Measurements from ENCODE around the gene FCHSD2.

Gene FCHSD2

GRCh38 chr11:72872012-72872411 lies 270.1 kb downstream of the FCHSD2 start:
- no peak overlapping the region for H3K4me2 ChIP-seq (ENCODE audit: insufficient read depth, low read length)
- H3K9ac ChIP-seq (ENCODE audit: low read depth, low read length) = no peak overlapping the region
- peaks cover 16% of the 10 kb centered on the region; the same call in 1 of the 2 replicates for H3K36me3 ChIP-seq (ENCODE audit: insufficient read depth, low read length)
- no peak overlapping the region for H2AFZ ChIP-seq (ENCODE audit: low read depth, low read length)
- DNase-seq (no peak), ATAC-seq (ENCODE audit: insufficient read depth, low read depth) (no peak)
- H3K27me3 ChIP-seq (ENCODE audit: insufficient read depth, low read length, poor library complexity) = no peaks in the 10 kb centered on the region
- no peaks in the 10 kb centered on the region for H3K79me2 ChIP-seq (ENCODE audit: insufficient read depth, low read length)
- H4K20me1 ChIP-seq (ENCODE audit: insufficient read depth, low read length) = no peaks in the 10 kb centered on the region
- no peak overlapping the region for H3K27ac ChIP-seq (ENCODE audit: low read length)
- H3K4me1 ChIP-seq (ENCODE audit: insufficient read depth, low read length) = no peaks in the 10 kb centered on the region
- H3K9me3 ChIP-seq (ENCODE audit: insufficient read depth, low read length, severe bottlenecking) = no peaks in the 10 kb centered on the region
- TF ChIP-seq CTCF (IDR thresholded peaks at IDR 0.05; ENCODE audit: borderline replicate concordance, extremely low read depth, low read length, poor library complexity, severe bottlenecking) (no peak), EZH2 (IDR thresholded peaks at IDR 0.05; ENCODE audit: borderline replicate concordance, low read depth, low read length, severe bottlenecking) (no peak)
- H3K4me3 ChIP-seq (ENCODE audit: low read depth in 1 of 2, low read length in 2 of 2) = no peak overlapping the region

- ATAC-seq (ENCODE audit: insufficient read depth, low read depth) = no peak
- Histone ChIP-seq H3K9me3 (ENCODE audit: insufficient read depth, low read length, severe bottlenecking) (no peaks in the 10 kb centered on the region), H3K27me3 (ENCODE audit: insufficient read depth, low read length, poor library complexity) (no peaks in the 10 kb centered on the region), H2AFZ (ENCODE audit: low read depth, low read length) (no peak overlapping the region), H3K4me2 (ENCODE audit: insufficient read depth, low read length) (no peak overlapping the region), H3K4me1 (ENCODE audit: insufficient read depth, low read length) (no peaks in the 10 kb centered on the region), H3K27ac (ENCODE audit: low read length) (no peak overlapping the region), H3K9ac (ENCODE audit: low read depth, low read length) (no peak overlapping the region), H3K79me2 (ENCODE audit: insufficient read depth, low read length) (no peaks in the 10 kb centered on the region), H4K20me1 (ENCODE audit: insufficient read depth, low read length) (no peaks in the 10 kb centered on the region), H3K36me3 (ENCODE audit: insufficient read depth, low read length) (peaks cover 19% of the 10 kb centered on the region), H3K4me3 (ENCODE audit: low read depth in 1 of 2, low read length in 2 of 2) (no peak overlapping the region)
- TF ChIP-seq EZH2 (IDR thresholded peaks at IDR 0.05; ENCODE audit: borderline replicate concordance, low read depth, low read length, severe bottlenecking) = no peak
- no peak for TF ChIP-seq CTCF (IDR thresholded peaks at IDR 0.05; ENCODE audit: borderline replicate concordance, extremely low read depth, low read length, poor library complexity, severe bottlenecking)
- no peak for DNase-seq
Measured at GRCh38 chr11:72871119-72871518, 271.0 kb downstream of the FCHSD2 start.

GRCh38 chr11:72869831-72870230 lies 272.3 kb downstream of the FCHSD2 start:
- Histone ChIP-seq H3K4me3 (ENCODE audit: low read depth in 1 of 2, low read length in 2 of 2) (no peak overlapping the region), H3K4me2 (ENCODE audit: insufficient read depth, low read length) (no peak overlapping the region), H3K27ac (ENCODE audit: low read length) (no peak overlapping the region), H3K27me3 (ENCODE audit: insufficient read depth, low read length, poor library complexity) (no peaks in the 10 kb centered on the region), H3K79me2 (ENCODE audit: insufficient read depth, low read length) (no peaks in the 10 kb centered on the region), H3K9me3 (ENCODE audit: insufficient read depth, low read length, severe bottlenecking) (no peaks in the 10 kb centered on the region), H3K9ac (ENCODE audit: low read depth, low read length) (no peak overlapping the region), H4K20me1 (ENCODE audit: insufficient read depth, low read length) (no peaks in the 10 kb centered on the region), H2AFZ (ENCODE audit: low read depth, low read length) (no peak overlapping the region), H3K36me3 (ENCODE audit: insufficient read depth, low read length) (peaks cover 17% of the 10 kb centered on the region), H3K4me1 (ENCODE audit: insufficient read depth, low read length) (no peaks in the 10 kb centered on the region)
- ATAC-seq (ENCODE audit: insufficient read depth, low read depth) (no peak), DNase-seq (no peak)
- TF ChIP-seq CTCF (IDR thresholded peaks at IDR 0.05; ENCODE audit: borderline replicate concordance, extremely low read depth, low read length, poor library complexity, severe bottlenecking) (no peak), EZH2 (IDR thresholded peaks at IDR 0.05; ENCODE audit: borderline replicate concordance, low read depth, low read length, severe bottlenecking) (no peak)

GRCh38 chr11:72867970-72868369 lies 274.1 kb downstream of the FCHSD2 start:
- DNase-seq (no peak), ATAC-seq (ENCODE audit: insufficient read depth, low read depth) (no peak)
- Histone ChIP-seq H3K4me2 (ENCODE audit: insufficient read depth, low read length) (no peak overlapping the region), H3K4me1 (ENCODE audit: insufficient read depth, low read length) (no peaks in the 10 kb centered on the region), H3K79me2 (ENCODE audit: insufficient read depth, low read length) (no peaks in the 10 kb centered on the region), H3K36me3 (ENCODE audit: insufficient read depth, low read length) (peaks cover 17% of the 10 kb centered on the region), H3K4me3 (ENCODE audit: low read depth in 1 of 2, low read length in 2 of 2) (no peak overlapping the region), H2AFZ (ENCODE audit: low read depth, low read length) (no peak overlapping the region), H3K27ac (ENCODE audit: low read length) (no peak overlapping the region), H3K27me3 (ENCODE audit: insufficient read depth, low read length, poor library complexity) (no peaks in the 10 kb centered on the region), H3K9me3 (ENCODE audit: insufficient read depth, low read length, severe bottlenecking) (no peaks in the 10 kb centered on the region), H3K9ac (ENCODE audit: low read depth, low read length) (no peak overlapping the region), H4K20me1 (ENCODE audit: insufficient read depth, low read length) (no peaks in the 10 kb centered on the region)
- TF ChIP-seq CTCF (IDR thresholded peaks at IDR 0.05; ENCODE audit: borderline replicate concordance, extremely low read depth, low read length, poor library complexity, severe bottlenecking) (no peak), EZH2 (IDR thresholded peaks at IDR 0.05; ENCODE audit: borderline replicate concordance, low read depth, low read length, severe bottlenecking) (no peak)

Data from DND-41 (cell line).